AG04449 (cell line): ENCODE measurements around the gene SPNS2.

Source experiments
- CTCF ChIA-PET: fragments of 350-600 bp; formaldehyde crosslinking; extraction: SDS; loops from one replicate; lab custom pipeline; 2021; ENCODE audit warnings: antibody characterized with exemption; lab: Yijun Ruan, JAX
- POLR2A ChIA-PET: fragments of 400-600, 350-600 bp; formaldehyde crosslinking; extraction: SDS; loops from one replicate; lab custom pipeline; 2020; ENCODE audit warnings: antibody characterized with exemption, inconsistent platforms; lab: Yijun Ruan, JAX
- DNase-seq: peaks from one replicate; pipeline ENCODE4 v3.0.0-alpha.2; 2010; ENCODE audit warnings: low read depth, low spot score
- H3K4me3 ChIP-seq: 2 replicates; pipeline ENCODE4 v1.5.1; 2011; ENCODE audit warnings: low read depth, mild to moderate bottlenecking, control low read depth, low read length
- TF ChIP-seq, protein P1 (sequence below): IDR thresholded peaks from one replicate; pipeline ENCODE4 v1.5.1; 2011; ENCODE audit warnings: mild to moderate bottlenecking, moderate library complexity, low read length, control low read depth, inconsistent platforms; ENCODE audit not compliant: insufficient read depth; ENCODE audit errors: missing control alignments

Gene SPNS2

GRCh38 chr17:4556996-4557395 lies 58.3 kb downstream of the SPNS2 start:
- TF ChIP-seq, protein P1, sequence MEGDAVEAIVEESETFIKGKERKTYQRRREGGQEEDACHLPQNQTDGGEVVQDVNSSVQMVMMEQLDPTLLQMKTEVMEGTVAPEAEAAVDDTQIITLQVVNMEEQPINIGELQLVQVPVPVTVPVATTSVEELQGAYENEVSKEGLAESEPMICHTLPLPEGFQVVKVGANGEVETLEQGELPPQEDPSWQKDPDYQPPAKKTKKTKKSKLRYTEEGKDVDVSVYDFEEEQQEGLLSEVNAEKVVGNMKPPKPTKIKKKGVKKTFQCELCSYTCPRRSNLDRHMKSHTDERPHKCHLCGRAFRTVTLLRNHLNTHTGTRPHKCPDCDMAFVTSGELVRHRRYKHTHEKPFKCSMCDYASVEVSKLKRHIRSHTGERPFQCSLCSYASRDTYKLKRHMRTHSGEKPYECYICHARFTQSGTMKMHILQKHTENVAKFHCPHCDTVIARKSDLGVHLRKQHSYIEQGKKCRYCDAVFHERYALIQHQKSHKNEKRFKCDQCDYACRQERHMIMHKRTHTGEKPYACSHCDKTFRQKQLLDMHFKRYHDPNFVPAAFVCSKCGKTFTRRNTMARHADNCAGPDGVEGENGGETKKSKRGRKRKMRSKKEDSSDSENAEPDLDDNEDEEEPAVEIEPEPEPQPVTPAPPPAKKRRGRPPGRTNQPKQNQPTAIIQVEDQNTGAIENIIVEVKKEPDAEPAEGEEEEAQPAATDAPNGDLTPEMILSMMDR: no peak
- CTCF ChIA-PET: interaction anchor here (0.7 to 13.2 kb wide), 4 partner anchors 9 to 419 kb away, joined by 3 to 137 read pairs (median 5); no protein-coding TSS in a partner anchor
- no peak overlapping the region for H3K4me3 ChIP-seq
- DNase-seq: no peak
- POLR2A ChIA-PET: no interaction called here

DNA sequence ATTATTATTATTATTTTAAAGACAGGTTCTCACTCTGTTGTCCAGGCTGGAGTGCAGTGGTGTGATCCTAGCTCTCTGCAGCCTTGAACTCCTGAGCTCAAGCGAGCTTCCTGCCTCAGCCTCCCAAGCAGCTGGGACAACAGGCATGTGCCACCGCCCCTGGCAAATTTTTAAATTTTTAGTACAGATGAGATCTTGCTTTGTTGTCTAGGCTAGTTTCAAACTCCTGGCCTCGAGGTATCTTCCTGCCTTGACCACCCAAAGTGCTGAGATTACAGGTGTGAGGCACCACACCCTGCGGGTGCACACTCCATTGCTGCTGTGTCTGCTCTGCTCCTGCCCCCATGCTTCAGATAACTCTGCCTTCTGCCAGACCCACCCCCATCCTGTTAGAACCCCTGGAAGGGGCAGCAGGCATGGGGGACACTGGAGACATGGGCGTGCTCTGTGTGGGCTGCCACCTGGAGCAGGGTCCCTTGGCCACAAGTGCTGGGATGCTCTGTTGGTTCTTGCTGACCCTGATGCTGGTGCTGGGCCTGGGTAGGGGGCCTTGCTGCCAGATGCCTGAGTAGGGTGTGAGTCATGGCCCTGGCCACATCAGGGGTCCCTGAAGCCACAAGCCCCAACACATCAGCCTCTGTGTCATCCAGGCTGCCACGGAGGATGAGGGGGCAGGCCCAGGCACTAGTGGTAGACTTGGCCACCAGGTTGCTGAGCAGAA lies 59.1 kb downstream of the SPNS2 start:
- H3K4me3 ChIP-seq: no peak overlapping the region
- ChIA-PET POLR2A (no interaction called here), CTCF (interaction anchor here (1.1 to 13.2 kb wide), 3 partner anchors 8 to 137 kb away, joined by 5 to 137 read pairs (median 5); no protein-coding TSS in a partner anchor)
- DNase-seq: no peak
- TF ChIP-seq, protein P1: no peak

GRCh38 chr17:4558347-4558971 lies 59.8 kb downstream of the SPNS2 start:
- TF ChIP-seq, protein P1: no peak
- no peak for DNase-seq
- no peak overlapping the region for H3K4me3 ChIP-seq
- ChIA-PET POLR2A (no interaction called here), CTCF (interaction anchor here (13.2 kb wide), 1 partner anchor 8 kb away, joined by 137 read pairs; no protein-coding TSS in a partner anchor)

DNA sequence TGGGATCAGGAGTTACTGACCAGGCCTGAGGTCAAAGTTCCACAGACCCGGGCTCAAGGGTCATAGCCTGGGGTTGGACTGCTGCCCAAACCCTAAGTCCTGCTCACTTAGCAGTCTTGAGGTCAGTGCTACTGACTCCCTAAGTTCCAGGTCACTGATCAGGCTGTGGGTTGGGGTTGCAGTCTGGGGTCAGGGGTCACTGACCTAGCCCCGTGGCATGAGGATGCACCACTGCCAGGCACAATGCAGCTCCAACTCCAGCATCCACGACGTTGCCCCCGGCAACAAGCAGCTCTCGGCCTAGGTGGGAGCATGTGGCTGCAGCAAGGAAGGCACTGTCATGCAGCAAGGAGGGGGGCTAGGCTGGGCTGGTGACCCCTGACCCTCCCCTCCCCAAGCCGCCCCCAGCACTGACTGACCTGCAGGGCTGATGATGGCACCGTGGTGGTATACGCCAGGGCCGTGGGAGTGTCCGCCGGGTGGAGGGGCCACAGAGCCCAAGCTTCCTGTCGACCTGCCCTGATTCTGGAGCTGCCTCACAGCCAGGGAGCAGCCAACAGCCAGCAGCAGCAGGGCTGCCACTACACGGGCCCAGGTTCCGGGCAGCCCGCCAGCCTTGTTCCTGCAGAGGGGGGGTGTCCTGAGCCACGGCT lies 60.6 kb downstream of the SPNS2 start:
- POLR2A ChIA-PET: no interaction called here
- no peak for DNase-seq
- no peak overlapping the region for H3K4me3 ChIP-seq
- CTCF ChIA-PET: interaction anchor here (1.2 to 13.2 kb wide), 2 partner anchors 7 to 56 kb away, joined by 3 to 137 read pairs; no protein-coding TSS in a partner anchor
- TF ChIP-seq, protein P1: no peak

- ChIA-PET POLR2A (no interaction called here), CTCF (interaction anchor here (1.0 to 1.2 kb wide), 2 partner anchors 56 to 67 kb away, joined by 3 read pairs; no protein-coding TSS in a partner anchor)
- DNase-seq: no peak
- TF ChIP-seq, protein P1: no peak
- H3K4me3 ChIP-seq: no peak overlapping the region
Observed at GRCh38 chr17:4559966-4560365, 61.3 kb downstream of the SPNS2 start.
